Stimulated activated CD8-positive, alpha-beta memory T cell treated with anti-CD3 and anti-CD28 coated beads, Interleukin-4, amount 100 ng/mL, for 48 hours (primary cell): ENCODE results near the gene SCYGR4.
"Not testable (repeated sequence)": the region's sequence is repeated elsewhere in the genome, so short reads cannot be mapped to it uniquely, and the experiment has no call there.

Source experiments
- DNase-seq: peaks from one replicate; pipeline ENCODE4 v3.0.0-alpha.2; 2020

SCYGR4 gene

GRCh38 chr2:227614740-227615139 lies 2.6 kb upstream of the SCYGR4 start, which contains the start of gene SCYGR3:
TSS of gene SCYGR3 (minus strand) at chr2:227614840. CDS start at chr2:227614840, 0 bp downstream.
- DNase-seq = no peak

DNA sequence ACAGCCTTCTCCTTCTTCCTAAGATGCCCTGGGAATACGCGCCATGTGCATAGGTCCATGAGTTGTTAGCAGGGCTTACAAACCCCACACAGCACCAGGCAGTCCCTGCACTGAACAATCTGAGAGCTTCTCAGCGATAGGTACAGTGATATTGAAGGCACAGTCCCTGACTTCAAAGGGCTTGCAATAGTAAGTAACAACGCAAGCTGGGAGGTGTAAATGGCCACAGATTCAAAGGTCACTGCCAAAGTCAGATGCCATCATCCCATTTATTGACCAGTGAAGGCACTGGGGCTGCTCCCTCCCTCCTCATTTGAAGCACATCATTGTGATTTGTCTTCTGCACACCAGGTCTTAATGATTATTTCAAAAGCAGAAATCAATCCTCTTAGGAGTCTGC lies 2.1 kb upstream of the SCYGR4 start:
- DNase-seq = no peak

DNA sequence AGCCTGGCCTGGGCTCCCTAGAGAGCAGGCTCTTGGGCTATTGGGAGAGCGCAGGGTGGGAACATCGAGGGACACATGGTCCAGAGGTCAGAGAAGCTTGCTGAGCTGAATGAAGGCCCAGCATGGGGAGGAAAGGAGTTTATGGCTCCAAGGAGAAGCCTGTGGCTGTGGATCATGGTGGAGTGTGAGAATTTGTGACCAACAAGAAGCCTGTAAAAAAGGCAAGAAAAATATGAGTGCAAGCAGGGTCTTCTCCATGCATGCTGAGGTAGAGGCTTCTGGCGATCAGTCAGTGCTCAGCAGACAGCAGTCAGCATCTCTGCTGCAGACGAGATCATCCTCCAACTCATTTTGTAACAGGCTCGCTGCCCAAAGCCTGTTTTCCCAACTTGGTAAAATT lies 1.4 kb upstream of the SCYGR4 start:
- DNase-seq = no peak

- DNase-seq = no peak
Measured at GRCh38 chr2:227616631-227617030, 667 bp upstream of the SCYGR4 start.

GRCh38 chr2:227623226-227623625 lies 5.9 kb downstream of the SCYGR4 start:
- no peak for DNase-seq

DNA sequence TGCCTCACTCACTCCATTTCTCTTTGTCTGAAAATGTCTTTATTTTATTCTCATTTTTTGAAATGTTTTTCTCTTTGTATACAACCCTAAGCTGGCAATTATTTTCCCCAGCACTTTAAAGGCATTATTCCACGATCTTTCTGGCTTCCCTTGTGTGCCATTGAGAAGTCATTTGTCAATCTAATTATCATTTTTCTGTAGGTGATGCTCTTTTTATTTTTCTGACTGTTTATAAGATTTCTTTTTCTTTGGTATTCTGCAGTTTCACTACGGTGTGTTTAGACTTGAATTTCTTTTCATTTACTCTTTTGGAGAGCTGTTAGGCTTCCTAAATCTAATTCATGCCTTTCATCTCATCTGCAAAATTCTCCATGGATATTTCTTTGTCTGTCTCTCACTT lies 8.1 kb downstream of the SCYGR4 start:
- DNase-seq = no peak

GRCh38 chr2:227626580-227627151 lies 9.4 kb downstream of the SCYGR4 start:
- DNase-seq = no peak

GRCh38 chr2:227627769-227628168 lies 10.5 kb downstream of the SCYGR4 start:
- no peak for DNase-seq

DNA sequence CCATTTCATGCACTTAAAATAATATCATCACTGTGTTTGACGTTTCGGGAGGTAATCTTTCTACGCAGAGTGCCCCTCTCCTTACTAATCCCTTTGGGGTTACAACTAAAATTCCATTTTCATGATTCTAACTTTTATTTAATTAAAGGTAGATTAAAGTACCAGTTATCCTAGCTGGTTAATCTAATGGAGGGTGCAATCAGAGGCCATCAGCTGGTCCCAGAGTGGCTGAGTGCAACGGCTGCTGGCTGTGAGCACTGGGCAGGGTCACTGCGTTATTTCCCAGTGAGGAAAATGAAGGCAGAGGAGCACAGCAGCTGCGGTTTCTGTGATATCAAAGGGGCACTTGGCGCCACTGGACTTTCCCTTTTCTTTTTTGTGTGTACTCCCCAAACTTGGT lies 12.1 kb downstream of the SCYGR4 start:
- DNase-seq = no peak

GRCh38 chr2:227630322-227630721 lies 13.0 kb downstream of the SCYGR4 start:
- DNase-seq = no peak

GRCh38 chr2:227632827-227633226 lies 15.5 kb downstream of the SCYGR4 start:
- no peak for DNase-seq

- DNase-seq = no peak
Measured at GRCh38 chr2:227634201-227634600, 16.9 kb downstream of the SCYGR4 start.

- no peak for DNase-seq
Measured at GRCh38 chr2:227642656-227643055, 25.4 kb downstream of the SCYGR4 start.

DNA sequence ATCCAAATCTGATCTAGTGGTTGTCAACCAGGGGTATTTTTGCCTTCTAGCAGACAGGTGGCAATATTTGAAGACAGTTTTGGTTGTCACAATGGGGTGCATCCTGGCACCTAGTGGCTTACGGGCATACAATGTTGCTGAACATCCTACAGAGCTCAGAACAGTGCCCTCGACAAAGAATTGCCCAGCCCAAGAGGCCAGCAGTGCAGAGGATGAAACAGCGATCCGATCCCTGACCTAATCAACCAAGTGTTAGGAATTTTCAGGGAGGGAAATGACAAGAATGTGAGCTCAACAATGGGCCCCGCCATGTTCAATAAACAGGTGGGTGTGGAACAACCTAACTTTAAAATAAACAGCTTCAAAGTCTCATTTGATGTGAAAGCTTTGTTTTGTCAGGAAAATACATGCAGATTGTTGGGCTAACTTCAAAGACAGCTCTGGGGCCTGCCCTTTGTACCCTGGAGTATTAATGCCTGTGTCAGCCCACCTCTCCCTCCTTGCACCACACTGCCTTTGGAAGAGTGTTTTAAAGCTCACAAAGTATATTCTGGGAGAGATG lies 26.8 kb downstream of the SCYGR4 start:
- DNase-seq = no peak

- no peak for DNase-seq
Measured at GRCh38 chr2:227653419-227653818, 36.1 kb downstream of the SCYGR4 start.

DNA sequence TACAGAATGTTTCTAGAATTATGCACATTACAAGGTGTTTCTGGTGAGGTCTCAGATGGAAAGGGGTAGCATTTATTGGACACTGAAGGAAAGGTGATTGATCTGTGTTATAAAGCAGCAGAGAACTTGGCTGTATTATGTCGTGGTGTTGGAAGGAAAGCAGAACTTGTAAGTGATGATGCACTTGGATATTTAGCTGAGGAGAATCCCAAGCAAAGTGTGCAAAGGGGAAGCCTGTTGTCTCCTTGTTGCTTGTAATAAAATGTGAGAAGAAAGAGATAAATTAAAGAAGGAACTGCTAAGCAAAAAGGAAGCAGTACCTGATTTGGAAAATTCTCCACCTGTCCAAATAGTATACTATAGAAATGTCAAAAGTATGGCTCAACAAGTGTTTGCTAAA lies 37.1 kb downstream of the SCYGR4 start:
- DNase-seq = no peak

DNA sequence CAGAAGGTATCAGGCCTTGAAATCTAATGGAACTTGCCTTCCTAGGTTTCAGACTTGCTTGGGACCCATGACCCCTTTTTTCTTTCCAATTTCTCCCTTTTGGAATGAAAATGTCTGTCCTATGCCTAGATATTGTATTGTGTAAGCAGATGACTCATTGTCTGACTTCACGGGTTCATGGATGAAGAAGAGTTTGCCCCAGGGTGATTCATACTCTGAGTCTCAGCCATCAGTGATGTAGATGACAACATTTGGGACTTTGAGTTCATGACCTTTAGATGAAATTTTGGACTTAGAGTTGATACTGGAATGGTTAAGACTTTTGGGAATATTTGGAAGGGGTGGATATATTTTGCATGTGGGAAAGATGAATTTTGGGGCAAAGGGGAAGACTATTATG lies 38.2 kb downstream of the SCYGR4 start:
- no peak for DNase-seq

GRCh38 chr2:227657199-227657845 lies 40.0 kb downstream of the SCYGR4 start:
- DNase-seq = no peak

- DNase-seq = no peak
Measured at GRCh38 chr2:227661025-227661649, 43.8 kb downstream of the SCYGR4 start.

- no peak for DNase-seq
Measured at GRCh38 chr2:227661827-227662226, 44.5 kb downstream of the SCYGR4 start.

- no peak for DNase-seq
Measured at GRCh38 chr2:227665189-227665940, 48.1 kb downstream of the SCYGR4 start.

DNA sequence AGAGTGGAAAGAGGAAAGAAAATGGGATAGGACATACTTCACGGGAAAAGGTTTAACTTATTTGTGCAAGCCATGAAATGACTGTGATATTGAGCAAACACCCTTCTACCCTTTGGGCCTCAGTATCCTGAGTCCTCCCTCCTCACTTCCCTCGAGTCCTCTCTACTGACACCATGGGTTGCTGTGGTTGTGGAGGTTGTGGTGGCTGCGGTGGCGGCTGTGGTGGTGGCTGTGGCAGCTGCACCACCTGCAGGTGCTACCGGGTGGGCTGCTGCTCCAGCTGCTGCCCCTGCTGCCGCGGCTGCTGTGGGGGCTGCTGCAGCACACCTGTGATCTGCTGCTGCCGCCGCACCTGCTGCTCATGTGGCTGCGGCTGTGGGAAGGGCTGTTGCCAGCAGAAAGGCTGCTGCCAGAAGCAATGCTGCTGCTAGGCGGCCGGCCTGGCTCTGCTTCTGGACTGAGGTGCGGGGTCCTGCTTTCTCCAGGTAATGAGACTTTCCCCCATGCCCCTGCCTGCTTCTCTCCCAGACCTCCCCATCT lies 49.4 kb downstream of the SCYGR4 start, which contains the start of gene SCYGR5:
Gene SCYGR5, plus strand, starts transcription at position 174 of the 540 bp plus-strand sequence. Its CDS starts 0 bp downstream, at position 174.
- not testable (repeated sequence) for DNase-seq
